GM21529 (cell line): Measurements from ENCODE around the gene COL8A1.

Experiments used
- ATAC-seq: cut with Tn5 transposase; IDR thresholded peaks from one replicate; pipeline ENCODE4 v1.9.1; 2021; ENCODE audit not compliant: unreplicated experiment

COL8A1 gene

DNA sequence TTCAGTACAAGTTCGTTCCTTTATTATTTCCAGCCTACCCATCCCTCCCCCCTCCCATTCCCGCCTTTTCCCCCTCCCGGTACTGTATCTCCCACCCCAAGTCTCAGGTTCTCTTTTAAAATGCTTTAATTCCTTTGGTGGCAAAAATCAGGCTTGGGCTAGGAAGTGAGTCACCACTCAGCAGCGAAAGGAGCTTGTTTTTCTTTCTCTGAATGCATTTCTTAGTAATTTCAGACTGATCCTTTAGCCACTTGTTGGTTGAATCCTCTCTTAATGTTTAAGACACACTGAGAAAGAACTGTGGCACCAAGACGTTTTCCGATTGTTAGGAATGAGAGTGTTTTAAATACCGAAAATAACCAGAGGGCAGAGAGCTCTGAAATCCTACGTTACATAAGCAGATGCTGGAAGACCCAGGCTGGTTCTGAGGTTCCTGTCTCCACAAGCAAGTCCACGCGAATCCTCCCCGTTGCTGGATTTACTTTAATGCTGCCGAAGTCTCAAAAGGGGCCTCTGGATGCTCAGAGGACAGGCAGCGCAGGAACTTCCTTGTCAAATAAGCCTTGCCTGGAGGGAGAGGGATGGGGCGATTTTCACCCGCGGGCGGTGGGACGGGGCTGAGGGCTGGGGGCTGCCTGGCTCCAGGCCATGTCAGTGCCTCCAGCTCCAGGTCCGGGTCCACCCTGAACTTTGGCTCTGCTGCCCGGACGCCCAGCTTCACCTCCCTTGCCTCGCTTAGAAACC lies 854 bp upstream of the COL8A1 start:
- no peak for ATAC-seq

DNA sequence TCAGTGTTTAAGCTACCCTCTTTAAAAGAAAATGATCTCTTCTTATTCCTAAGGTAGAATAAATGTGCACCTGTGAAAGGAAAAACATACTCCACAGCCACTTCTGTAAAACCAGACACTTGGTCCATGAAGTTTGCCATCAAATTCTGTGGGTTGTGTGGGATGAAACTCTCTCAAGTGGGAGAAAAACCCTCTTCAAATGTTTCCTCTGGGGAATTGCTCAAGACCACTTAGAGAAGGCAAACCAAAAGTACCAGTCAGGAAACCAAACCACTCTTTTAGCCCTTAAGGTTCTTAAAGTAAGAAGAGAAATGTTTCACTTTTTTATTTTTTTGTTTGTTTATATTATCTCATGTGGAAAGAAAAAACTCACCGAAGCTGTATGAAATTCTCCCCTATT lies 1.2 kb downstream of the COL8A1 start:
- ATAC-seq: no peak

DNA sequence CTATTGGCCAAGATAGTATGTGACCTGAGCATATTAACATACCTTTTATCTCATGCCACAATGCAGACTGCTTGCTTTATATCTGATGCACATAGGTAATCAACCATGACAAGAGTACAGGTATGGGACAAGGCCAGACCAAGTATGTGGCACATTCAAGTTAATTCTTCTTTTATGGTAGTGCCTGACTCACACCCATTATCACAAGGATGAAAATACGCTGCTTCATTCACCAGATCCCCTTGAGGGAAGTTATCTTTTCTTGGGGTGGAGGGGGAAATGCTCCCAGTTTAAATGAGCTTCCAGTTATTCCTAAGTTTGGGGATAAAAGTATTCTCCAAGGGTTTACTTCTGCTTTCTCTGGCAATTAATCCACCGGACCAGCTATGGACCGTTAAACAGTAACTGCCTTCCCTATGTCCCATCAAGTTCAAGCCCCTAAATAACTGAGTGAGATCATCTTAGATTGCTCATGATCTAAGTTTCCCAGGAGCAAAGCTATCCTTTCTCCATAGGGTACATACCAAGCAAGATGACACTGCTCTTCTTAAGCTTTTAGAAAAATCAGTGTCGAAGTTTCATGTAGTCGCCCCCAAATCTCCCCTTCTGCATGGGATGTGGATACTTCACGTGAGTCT lies 1.9 kb downstream of the COL8A1 start:
- no peak for ATAC-seq

DNA sequence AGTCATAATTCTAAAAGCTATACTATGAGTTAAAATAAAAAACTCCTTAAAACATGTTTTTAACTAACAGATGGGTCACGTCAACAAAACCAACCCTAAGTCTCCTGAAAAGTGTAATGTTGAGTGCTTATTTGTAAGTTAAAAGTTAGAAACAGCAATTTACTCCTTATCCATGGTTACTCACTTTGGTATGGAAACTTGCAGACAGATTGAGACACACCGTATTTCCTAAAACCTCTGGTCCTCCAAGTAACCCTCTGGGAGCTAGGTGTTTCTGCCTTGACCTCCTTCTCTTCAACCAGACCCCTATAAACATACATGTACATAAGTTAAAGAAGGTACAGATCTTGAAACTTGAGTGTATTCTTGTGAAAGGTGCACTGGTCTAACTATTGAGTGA lies 3.1 kb downstream of the COL8A1 start:
- ATAC-seq: no peak

DNA sequence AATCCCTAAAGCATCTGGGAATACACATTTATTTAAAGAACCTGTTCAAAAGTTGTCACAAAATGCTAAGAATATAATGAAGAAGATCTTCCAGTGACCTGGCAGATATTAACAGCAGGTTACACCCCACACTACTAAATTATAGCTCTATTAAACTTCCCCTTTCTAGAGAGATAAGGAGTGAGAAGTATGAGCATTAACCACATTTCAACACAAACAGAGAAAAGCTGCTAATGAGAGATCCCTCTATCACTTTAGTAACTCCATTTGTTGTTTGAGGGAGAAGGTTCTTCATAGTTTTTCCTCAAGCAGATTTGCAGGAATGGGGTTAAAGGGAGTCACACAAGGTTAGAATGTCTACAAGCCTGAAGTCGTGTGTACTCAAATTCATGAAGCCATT lies 3.6 kb downstream of the COL8A1 start:
- no peak for ATAC-seq

DNA sequence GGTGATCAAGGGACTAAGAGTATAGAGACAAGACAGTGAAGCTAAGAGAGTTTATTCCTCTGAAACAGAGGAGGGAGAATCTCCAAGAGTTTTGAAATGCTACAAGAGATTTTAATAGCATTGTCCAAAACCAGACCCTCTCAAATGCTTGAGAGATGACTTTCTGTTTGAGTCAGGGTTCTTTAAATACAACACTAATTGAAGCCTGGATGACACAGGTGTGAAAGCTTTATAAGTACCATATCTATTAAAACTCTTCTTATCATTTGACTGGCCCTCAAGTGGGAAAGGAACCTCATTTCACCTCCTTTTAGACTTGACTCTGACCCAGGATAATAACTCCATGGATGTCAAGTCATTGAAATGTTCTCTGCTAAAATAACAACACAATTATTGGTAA lies 5.6 kb downstream of the COL8A1 start:
- ATAC-seq: no peak

DNA sequence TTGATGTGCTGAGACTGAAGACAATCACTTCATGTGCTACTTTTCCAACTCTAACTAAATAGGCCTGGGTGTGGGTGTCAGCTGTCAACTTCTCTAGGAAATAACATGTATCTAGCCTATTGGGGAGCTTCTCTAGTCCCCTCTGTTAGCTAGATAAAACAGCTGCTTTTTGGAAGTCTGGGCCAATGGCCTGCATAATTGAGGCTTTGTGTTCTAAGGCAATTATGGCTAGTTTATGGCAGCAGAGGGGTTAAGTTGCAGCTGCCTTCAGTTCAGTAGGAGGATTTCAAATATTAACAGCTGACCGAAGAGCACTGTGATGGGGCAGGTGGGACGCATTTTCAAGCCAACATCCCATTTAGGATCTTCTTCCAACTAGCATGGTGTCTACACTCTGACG lies 6.4 kb downstream of the COL8A1 start:
- ATAC-seq: no peak

DNA sequence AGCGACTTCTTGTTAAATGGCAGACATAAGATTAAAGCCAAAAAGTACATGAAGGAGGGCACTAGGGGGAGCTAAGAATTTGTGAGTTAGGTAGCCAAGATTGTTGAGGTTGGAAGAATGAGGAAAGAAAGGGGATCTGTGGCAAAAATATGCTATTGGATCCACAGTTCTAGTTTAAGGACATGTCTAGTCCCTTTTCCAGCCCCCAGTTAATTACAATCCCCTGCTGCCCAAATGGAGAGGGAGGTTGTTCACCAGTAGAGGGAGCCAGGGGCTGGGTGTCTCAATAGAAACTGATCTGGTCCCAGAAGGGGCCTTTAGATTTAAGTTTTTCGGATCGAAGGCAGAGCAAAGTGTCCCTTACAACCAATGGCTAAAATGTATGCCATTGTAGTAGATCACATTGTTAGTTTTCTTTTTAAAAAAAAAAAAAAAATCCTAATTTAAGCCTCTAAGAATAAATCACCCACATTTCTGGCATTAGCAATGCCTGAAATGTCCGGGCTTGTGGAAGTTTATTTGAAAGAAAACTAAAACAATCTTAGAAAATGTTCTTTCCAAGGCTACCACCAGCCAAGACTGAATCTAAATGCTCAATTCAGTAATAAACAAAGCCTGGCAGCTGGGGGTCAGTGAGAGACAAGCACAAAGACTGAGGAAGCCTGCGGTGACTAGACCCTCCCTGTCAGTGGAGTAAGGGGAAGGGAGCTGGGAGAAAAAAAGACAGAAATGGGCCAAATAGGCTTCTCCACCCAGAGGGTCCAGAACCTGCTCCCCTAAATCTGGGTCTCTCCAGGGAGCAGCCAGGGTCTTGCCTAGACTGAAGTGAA lies 7.1 kb downstream of the COL8A1 start:
- no peak for ATAC-seq

DNA sequence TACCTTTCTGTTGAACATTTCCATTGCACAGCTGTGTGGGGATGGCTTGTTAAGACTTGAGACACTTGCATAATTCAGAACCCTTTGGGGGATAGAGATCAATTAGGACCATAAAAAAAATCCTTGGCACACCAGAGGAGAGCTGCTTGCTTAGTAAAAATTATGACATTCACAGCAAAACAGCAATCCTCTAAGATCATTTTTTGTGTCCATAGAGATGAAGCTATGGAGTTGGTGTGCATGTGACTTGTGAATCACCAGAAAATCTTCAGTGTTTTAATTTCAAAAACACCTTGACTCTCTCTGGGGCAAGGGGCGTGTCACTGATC lies 7.7 kb downstream of the COL8A1 start:
- ATAC-seq: no peak

DNA sequence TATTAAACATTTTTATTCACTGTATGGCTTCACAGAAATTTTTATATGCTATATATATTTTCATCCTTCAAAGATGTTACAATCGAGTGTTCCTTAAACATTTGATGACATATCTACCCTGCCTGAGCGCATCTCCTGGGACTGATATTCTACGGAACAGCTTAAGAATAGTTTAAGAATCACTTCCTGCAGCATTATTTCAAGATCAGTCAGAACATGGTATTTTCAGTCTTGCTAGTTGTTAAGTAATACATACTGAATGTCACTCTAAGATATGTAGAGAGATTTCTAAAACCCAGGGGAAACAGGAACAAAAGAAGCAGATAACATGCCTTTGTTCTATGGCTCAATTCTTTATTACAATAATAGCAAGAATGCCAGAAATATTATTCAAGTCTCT lies 8.7 kb downstream of the COL8A1 start:
- no peak for ATAC-seq

DNA sequence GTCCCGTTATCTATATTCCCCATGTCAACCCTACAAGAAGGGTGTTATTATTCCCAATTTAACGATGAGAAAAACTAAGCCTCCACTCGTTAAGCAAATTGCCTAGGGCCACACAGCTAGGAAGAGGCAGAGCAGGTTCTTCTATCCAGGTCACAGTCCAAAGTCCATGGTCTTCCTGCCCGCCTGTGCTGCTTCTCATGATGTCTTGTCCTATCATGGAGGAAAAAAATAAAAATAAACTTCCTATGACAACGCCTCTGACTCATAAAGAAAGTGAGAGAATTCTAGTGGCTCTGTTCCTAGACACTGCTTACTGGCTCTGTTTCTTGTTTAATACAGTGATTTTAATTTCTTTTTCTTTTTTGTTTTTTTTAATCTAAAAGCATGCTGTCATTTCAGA lies 9.7 kb downstream of the COL8A1 start:
- no peak for ATAC-seq

DNA sequence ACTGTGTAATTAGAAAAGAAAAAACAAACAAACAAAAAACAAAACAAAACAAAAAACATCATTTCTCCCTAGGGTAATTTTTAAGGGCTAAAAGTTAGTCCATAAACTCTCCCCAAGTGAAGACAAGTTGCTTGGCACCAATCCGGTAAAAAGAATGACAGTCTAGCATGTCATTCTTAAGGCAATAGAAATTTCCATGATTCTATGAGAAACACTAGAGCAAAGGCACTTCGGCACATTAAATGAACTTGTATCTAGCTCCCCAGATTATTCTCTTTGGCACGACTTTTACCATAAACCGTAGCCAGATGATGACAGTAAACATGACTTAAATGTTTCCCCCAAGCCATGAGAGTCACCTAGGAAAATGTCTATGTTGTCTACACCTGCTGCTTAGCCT lies 10.1 kb downstream of the COL8A1 start:
- no peak for ATAC-seq

DNA sequence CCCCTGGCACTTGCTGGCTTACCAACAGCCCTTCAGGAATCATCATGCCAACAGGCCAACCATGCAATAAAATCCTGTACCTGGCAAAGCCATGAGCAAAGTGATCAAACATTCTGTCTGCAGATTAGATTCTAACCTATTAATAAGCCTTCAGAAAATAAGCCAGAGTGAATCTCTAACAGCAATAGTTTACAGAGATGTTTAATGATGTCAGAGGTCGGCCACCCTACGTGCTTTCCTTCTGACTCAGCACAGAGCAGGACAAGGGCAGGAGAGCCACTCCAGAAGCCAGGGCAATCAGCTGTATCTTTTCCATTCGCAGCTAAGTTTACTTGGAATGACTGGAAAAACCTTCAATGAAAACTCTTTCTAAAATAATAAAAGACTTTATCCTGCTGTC lies 13.1 kb downstream of the COL8A1 start:
- no peak for ATAC-seq

DNA sequence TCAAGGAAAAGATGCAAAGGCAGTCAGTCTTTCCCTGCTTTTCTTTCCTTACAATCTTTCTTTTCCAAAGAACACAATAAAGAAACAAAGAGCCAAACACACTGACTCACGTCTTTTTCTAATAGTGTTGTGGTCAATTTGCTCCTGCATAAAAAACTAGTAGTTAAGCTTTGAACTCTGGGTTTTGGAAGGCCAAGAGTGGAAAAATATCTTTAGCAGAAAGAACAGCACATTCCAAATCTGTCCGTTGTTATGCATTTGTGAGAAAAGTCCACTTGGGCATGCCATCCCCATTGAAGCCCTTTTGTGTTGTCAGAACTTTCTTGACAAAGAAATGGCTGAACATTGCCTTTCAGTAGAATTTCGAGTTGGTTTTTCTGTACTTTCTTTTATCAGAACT lies 18.2 kb downstream of the COL8A1 start:
- no peak for ATAC-seq

DNA sequence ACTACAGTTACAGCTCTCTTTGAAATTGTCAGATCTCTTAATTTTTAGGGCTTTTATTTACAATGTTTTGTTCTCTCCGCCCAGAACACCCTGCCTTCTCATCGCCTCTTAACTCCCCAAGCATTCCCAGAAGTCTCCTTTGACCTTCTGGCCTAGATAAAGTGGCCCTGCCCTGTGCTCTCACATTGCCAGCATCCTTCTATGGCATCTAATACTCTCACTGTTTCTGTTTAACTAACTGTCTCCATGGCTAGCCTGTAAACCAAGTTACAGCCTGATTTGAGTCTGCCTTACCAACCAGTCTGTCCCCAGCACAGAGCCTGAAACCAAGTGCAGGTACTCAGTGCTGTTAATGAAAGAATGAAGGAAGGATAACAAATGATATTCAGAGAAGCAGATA lies 19.9 kb downstream of the COL8A1 start:
- ATAC-seq: no peak

DNA sequence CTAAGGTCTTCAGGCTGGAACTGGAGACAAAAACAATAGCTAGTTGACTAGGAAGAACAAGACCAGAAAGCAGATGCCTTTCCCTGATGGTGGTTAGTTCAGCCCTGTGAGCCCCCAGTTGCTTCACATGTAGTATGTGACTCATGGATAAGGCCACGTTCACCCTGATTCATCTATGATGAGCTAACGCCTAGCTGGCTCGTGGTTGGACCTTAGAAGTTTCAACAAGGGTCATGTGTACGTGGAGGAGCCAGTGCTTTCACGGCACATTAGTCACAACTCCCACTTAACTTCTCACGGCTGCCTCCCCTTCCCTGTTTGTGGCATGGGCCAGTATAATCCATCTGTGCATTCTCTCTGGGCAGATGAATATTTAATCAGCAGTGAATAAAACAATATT lies 20.6 kb downstream of the COL8A1 start:
- ATAC-seq: no peak

DNA sequence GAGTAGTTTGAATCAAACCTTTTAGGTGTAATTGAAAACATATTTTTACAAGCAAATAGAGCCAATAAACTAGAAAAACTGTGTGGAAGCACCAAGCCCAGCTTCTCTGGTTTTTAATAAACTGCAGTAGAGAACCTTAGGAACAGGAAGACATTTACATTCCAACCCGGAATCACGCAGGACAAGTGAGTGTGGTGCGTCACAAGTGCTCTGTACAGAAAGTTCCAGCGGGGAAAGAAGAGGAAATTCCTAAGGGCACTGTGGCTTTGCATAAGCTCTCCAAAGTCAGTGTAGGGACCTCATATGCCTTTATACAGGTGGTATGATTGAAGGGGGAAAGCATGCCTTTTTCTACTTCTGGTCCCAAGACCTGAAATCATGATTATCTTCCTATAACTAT lies 21.6 kb downstream of the COL8A1 start:
- no peak for ATAC-seq

DNA sequence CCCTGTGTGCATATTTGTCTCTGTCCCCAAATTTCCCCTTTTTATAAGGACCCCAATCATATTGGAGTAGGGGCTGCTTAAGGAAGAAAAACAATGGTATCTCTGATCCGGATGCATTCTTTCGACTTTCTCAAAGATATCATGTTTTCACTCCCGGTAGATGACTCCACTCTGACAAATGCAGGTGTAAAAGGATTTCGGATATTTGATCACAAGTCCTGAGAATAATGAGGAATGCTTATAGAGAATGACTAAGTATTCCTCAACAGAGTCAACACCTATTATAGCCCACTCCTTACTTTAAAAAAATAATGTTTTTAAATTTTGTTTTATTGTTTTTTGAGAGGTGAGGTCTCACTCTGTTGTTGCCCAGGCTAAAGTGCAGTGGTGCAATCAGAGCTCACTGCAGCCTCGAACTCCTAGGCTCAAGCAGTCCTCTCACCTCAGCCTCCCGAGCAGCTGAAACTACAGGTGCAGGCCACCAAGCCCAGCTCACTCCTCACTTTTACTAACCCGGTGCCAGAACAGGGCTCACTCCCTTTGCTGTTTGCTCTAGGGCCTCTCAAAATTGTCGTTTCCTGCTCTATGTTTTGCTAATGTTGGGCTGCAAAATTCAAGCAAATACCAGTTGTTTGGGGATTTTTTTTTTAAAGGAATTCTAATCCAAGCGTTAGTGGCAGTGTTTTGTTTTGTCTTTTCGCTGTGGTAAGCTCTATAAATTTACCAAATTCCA lies 24.6 kb downstream of the COL8A1 start:
- ATAC-seq: no peak

DNA sequence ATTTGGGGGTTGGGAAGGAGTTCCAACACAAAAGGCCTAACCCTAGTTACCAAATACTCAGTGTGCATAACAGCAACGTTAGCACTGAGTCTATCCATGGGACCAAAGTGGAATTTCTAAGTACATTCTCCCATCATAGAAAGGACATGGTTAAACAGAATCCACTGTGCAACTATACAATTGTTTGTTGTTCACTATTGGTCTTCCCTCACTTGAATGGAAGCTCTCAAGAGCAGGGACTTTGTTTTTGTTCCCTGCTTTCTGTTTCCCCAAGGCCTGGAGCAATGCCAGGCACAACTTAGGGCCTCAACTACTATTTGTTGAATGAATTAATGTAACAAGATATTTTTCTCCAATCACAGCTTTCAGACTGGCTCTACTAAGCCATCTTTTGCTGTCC lies 25.6 kb downstream of the COL8A1 start:
- ATAC-seq: no peak

DNA sequence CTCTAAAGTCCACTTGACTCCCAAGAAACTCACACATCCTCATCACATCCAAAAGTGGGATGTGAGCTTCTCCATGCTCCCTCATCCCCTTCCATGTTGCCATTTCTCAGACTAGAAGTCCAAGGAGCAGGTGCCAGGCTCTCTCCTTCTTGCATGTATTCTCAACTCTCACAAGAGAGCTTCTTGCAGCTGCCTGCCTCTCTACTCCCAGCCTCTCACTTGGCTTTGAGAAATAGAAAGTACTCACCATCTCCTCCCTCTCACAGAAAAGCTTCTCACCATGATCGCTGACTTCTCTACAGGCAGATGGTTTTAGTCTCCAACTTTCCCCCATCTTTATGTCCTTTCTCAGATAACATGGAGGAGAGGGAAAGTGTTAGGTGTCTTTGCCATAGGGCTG lies 26.6 kb downstream of the COL8A1 start:
- ATAC-seq: no peak

DNA sequence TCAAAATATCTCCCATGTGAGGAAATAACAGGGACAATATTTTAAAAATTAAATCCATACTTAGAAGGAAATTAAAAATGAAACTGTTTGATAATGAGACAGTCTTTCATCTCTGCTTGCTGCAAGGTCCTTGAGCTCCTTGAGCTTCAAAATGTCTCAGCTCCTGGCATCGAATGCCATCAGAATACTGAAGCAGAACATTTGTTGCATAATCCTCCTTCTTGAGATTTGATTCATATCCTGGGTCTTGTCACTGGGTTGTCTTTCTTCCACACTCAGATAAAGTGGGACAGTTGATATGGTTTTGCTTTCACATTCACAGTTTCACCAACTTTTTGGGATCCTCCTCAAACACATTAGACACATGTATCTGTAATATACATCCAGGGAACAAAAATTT lies 27.8 kb downstream of the COL8A1 start:
- ATAC-seq: no peak

DNA sequence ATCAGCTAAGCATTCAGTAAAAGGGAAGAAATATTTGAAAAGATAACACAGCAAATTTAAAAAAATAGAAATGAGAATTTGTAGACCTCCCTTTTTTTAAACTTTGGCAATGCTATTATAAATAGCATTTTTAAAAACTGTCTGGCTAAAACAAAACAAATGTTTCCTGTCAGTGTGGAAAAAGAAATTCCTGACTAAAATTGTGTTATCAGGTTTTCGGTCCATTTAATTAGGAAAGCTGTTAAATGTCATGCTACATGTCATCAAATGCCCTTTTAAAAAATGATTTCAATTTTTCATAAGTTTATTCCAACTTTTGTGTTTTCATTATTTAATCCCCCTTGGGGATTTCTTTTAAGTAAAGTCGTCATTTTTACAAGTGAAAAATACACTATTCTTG lies 29.6 kb downstream of the COL8A1 start:
- ATAC-seq: no peak
